ENCODE results near the gene PEBP1.

DNA sequence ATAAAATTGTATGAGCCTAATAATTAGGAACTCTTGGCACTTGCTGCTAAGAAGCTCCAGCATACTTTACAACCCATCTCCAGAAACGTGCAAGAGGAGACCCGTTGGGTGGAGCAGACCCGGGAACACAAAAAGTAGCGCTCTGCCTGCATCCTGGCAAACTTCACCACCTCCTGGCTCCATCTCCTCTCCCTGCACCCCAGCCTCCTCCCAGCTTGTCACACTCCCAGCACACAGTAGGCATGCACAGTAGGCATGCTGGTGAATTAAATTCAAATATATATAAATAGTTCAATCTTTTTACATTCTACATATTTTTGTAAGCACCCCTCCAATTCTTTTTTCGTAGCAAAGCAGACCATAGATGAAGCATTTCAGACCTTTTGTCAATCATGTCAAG lies 33.3 kb upstream of the PEBP1 start:
- TF ChIP-seq HDAC2 (IDR thresholded peaks at IDR 0.05): no peak
- TF ChIP-seq POLR2AphosphoS2 (conservative IDR thresholded peaks at IDR 0.05; ENCODE audit: low read length): no peak
- no peak for TF ChIP-seq CTCF (IDR thresholded peaks at IDR 0.05)
- TF ChIP-seq EP300 (IDR thresholded peaks at IDR 0.05): no peak
- TF ChIP-seq CEBPB (IDR thresholded peaks at IDR 0.05): no peak
- no peak for TF ChIP-seq SMC3 (IDR thresholded peaks at IDR 0.05)
- TF ChIP-seq, protein P1, sequence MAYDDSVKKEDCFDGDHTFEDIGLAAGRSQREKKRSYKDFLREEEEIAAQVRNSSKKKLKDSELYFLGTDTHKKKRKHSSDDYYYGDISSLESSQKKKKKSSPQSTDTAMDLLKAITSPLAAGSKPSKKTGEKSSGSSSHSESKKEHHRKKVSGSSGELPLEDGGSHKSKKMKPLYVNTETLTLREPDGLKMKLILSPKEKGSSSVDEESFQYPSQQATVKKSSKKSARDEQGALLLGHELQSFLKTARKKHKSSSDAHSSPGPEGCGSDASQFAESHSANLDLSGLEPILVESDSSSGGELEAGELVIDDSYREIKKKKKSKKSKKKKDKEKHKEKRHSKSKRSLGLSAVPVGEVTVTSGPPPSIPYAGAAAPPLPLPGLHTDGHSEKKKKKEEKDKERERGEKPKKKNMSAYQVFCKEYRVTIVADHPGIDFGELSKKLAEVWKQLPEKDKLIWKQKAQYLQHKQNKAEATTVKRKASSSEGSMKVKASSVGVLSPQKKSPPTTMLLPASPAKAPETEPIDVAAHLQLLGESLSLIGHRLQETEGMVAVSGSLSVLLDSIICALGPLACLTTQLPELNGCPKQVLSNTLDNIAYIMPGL (CRISPR knock-in tag; IDR thresholded peaks at IDR 0.05; ENCODE audit: borderline replicate concordance): no peak
- TF ChIP-seq MYC (IDR thresholded peaks at IDR 0.05; ENCODE audit: borderline replicate concordance, low read length): no peak
- TF ChIP-seq MAX (IDR thresholded peaks at IDR 0.05): no peak
- TF ChIP-seq, protein P2, sequence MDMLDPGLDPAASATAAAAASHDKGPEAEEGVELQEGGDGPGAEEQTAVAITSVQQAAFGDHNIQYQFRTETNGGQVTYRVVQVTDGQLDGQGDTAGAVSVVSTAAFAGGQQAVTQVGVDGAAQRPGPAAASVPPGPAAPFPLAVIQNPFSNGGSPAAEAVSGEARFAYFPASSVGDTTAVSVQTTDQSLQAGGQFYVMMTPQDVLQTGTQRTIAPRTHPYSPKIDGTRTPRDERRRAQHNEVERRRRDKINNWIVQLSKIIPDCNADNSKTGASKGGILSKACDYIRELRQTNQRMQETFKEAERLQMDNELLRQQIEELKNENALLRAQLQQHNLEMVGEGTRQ (IDR thresholded peaks at IDR 0.05): no peak
- TF ChIP-seq, protein P3, sequence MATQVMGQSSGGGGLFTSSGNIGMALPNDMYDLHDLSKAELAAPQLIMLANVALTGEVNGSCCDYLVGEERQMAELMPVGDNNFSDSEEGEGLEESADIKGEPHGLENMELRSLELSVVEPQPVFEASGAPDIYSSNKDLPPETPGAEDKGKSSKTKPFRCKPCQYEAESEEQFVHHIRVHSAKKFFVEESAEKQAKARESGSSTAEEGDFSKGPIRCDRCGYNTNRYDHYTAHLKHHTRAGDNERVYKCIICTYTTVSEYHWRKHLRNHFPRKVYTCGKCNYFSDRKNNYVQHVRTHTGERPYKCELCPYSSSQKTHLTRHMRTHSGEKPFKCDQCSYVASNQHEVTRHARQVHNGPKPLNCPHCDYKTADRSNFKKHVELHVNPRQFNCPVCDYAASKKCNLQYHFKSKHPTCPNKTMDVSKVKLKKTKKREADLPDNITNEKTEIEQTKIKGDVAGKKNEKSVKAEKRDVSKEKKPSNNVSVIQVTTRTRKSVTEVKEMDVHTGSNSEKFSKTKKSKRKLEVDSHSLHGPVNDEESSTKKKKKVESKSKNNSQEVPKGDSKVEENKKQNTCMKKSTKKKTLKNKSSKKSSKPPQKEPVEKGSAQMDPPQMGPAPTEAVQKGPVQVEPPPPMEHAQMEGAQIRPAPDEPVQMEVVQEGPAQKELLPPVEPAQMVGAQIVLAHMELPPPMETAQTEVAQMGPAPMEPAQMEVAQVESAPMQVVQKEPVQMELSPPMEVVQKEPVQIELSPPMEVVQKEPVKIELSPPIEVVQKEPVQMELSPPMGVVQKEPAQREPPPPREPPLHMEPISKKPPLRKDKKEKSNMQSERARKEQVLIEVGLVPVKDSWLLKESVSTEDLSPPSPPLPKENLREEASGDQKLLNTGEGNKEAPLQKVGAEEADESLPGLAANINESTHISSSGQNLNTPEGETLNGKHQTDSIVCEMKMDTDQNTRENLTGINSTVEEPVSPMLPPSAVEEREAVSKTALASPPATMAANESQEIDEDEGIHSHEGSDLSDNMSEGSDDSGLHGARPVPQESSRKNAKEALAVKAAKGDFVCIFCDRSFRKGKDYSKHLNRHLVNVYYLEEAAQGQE (IDR thresholded peaks at IDR 0.05): no peak
- TF ChIP-seq RNF2 (IDR thresholded peaks at IDR 0.05; ENCODE audit: borderline replicate concordance, low read depth): no peak
- no peak for TF ChIP-seq POLR2A (IDR thresholded peaks at IDR 0.05; ENCODE audit: low read length)
- TF ChIP-seq ZC3H11A (IDR thresholded peaks at IDR 0.05): no peak

Measured in A549 (cell line).